Mesenchymal stem cell (in vitro differentiated cells and primary cell): ENCODE data around the gene GADD45B.

Experiments used
- DNase-seq: peaks from one replicate; pipeline ENCODE4 v3.0.0-alpha.2; 2013
- H2AFZ ChIP-seq: one replicate; pipeline ENCODE4 v1.6.1; 2013; ENCODE audit warnings: low read depth, mild to moderate bottlenecking, control low read depth, inconsistent platforms, low read length, moderate library complexity
- H2AK5ac ChIP-seq: 2 replicates; pipeline ENCODE4 v1.6.1; 2013; ENCODE audit warnings: low read length, moderate library complexity, mild to moderate bottlenecking, inconsistent platforms; ENCODE audit not compliant: severe bottlenecking
- H2BK120ac ChIP-seq: one replicate; pipeline ENCODE4 v1.6.1; 2013; ENCODE audit warnings: low read depth, mild to moderate bottlenecking, inconsistent platforms, low read length, moderate library complexity
- H2BK12ac ChIP-seq, 2 experiments: one replicate each; pipeline ENCODE4 v1.6.1; 2013; ENCODE audit warnings: inconsistent platforms in 2 of 2, low read length in 2 of 2, mild to moderate bottlenecking in 2 of 2, moderate library complexity in 2 of 2, control low read depth in 1 of 2
- H2BK15ac ChIP-seq: one replicate; pipeline ENCODE4 v1.6.1; 2013; ENCODE audit warnings: mild to moderate bottlenecking, low read depth, inconsistent platforms; ENCODE audit not compliant: poor library complexity, severe bottlenecking
- H2BK5ac ChIP-seq: 2 replicates; pipeline ENCODE4 v1.6.1; 2013; ENCODE audit warnings: low read depth, mild to moderate bottlenecking, low read length, control low read depth, inconsistent platforms; ENCODE audit not compliant: poor library complexity, severe bottlenecking
- H3K14ac ChIP-seq, 2 experiments: one replicate each; pipeline ENCODE4 v1.6.1; 2013; ENCODE audit warnings: inconsistent platforms in 2 of 2, low read length in 2 of 2, control low read depth in 1 of 2, mild to moderate bottlenecking in 1 of 2, moderate library complexity in 1 of 2
- H3K18ac ChIP-seq, 2 experiments: one replicate each; pipeline ENCODE4 v1.6.1; 2013; ENCODE audit warnings: inconsistent platforms in 2 of 2, low read length in 2 of 2, control low read depth in 1 of 2, low read depth in 1 of 2, mild to moderate bottlenecking in 1 of 2
- H3K23ac ChIP-seq, 2 experiments: one replicate each; pipeline ENCODE4 v1.6.1; 2013; ENCODE audit warnings: inconsistent platforms in 2 of 2, low read length in 2 of 2, mild to moderate bottlenecking in 2 of 2, moderate library complexity in 2 of 2, control low read depth in 1 of 2
- H3K27ac ChIP-seq: 2 replicates; pipeline ENCODE4 v1.5.1; 2013; ENCODE audit warnings: mild to moderate bottlenecking, moderate library complexity, low read length, control low read depth, inconsistent platforms; ENCODE audit not compliant: poor library complexity, severe bottlenecking
- H3K27me3 ChIP-seq, 2 experiments: 2 replicates each; pipeline versions ENCODE4 v1.6.1 to v1.7.0; 2013; ENCODE audit warnings: low read length in 2 of 2, mild to moderate bottlenecking in 2 of 2, moderate library complexity in 2 of 2, control low read depth in 1 of 2, inconsistent platforms in 1 of 2; ENCODE audit not compliant: control insufficient read depth in 1 of 2, insufficient read depth in 1 of 2
- H3K36me3 ChIP-seq, 2 experiments: 2 replicates each; pipeline versions ENCODE4 v1.6.1 to v1.7.0; 2013; ENCODE audit warnings: low read length in 2 of 2, control low read depth in 1 of 2, inconsistent platforms in 1 of 2, low read depth in 1 of 2, mild to moderate bottlenecking in 1 of 2; ENCODE audit not compliant: insufficient read depth in 2 of 2, control insufficient read depth in 1 of 2
- H3K4ac ChIP-seq, 2 experiments: one replicate each; pipeline ENCODE4 v1.6.1; 2013; ENCODE audit warnings: inconsistent platforms in 2 of 2, low read length in 2 of 2, mild to moderate bottlenecking in 2 of 2, moderate library complexity in 2 of 2, control low read depth in 1 of 2, low read depth in 1 of 2
- H3K4me1 ChIP-seq: 2 replicates; pipeline ENCODE4 v1.6.1; 2013; ENCODE audit warnings: low read depth, low read length, control low read depth; ENCODE audit not compliant: control insufficient read depth, insufficient read depth
- H3K4me2 ChIP-seq: 2 replicates; pipeline ENCODE4 v1.6.1; 2013; ENCODE audit warnings: low read length, mild to moderate bottlenecking, inconsistent platforms; ENCODE audit not compliant: poor library complexity, severe bottlenecking
- H3K4me3 ChIP-seq, 2 experiments: 2 replicates each; pipeline versions ENCODE4 v1.5.1 to v1.7.0; 2013; ENCODE audit warnings: low read length in 2 of 2, mild to moderate bottlenecking in 2 of 2, control low read depth in 1 of 2, low read depth in 1 of 2; ENCODE audit not compliant: insufficient read depth in 1 of 2
- H3K79me1 ChIP-seq: replicated peaks from 2 replicates; pipeline ENCODE4 v1.6.1; 2013; ENCODE audit warnings: mild to moderate bottlenecking, control low read depth, low read length, inconsistent platforms; ENCODE audit not compliant: poor library complexity, severe bottlenecking
- H3K9ac ChIP-seq: 2 replicates; pipeline ENCODE4 v1.7.0; 2013; ENCODE audit warnings: mild to moderate bottlenecking, low read length, moderate library complexity
- H3K9me3 ChIP-seq: 2 replicates; pipeline ENCODE4 v1.7.0; 2013; ENCODE audit warnings: mild to moderate bottlenecking, low read length; ENCODE audit not compliant: control insufficient read depth
- H4K8ac ChIP-seq: one replicate; pipeline ENCODE4 v1.6.1; 2013; ENCODE audit warnings: inconsistent platforms, mild to moderate bottlenecking, low read length, moderate library complexity
- H4K91ac ChIP-seq: one replicate; pipeline ENCODE4 v1.6.1; 2013; ENCODE audit warnings: mild to moderate bottlenecking, low read length, inconsistent platforms
- WGBS: methylation state at CpG from one replicate; pipeline ENCODE4 v1.1.7; 2013; ENCODE audit warnings: mixed read lengths; 5-methylcytosine and 5-hydroxymethylcytosine counted together

GADD45B gene

GRCh38 chr19:2454962-2455850 is 20.7 kb upstream of the GADD45B start:
- H2AK5ac ChIP-seq, result no peak overlapping the region
- H3K36me3 ChIP-seq, result peaks cover 3 to 29% of the 10 kb centered on the region in 2 experiments
- H3K79me1 ChIP-seq, result peaks cover 7% of the 10 kb centered on the region
- peak overlapping the region in 1 of 2 experiments; percentile 60 for H3K23ac ChIP-seq
- no peak overlapping the region for H2BK120ac ChIP-seq
- H3K9ac ChIP-seq, result peak overlapping the region; percentile 89
- peak overlapping the region; percentile 31 to 87 for H3K4ac ChIP-seq
- H2AFZ ChIP-seq, result no peak overlapping the region
- DNase-seq, result no peak
- H3K14ac ChIP-seq, result peak overlapping the region in 1 of 2 experiments; percentile 93
- H4K91ac ChIP-seq, result peak overlapping the region; percentile 3
- no peak overlapping the region for H3K27ac ChIP-seq
- H3K4me3 ChIP-seq, result peak overlapping the region; percentile 89 to 91
- H2BK12ac ChIP-seq, result no peak overlapping the region
- H4K8ac ChIP-seq, result no peak overlapping the region
- WGBS, result 70% methylated on average over 14 of the region's 14 CpGs
- peaks cover 30% of the 10 kb centered on the region for H3K4me1 ChIP-seq
- peak overlapping the region; percentile 99 for H3K4me2 ChIP-seq
- H3K18ac ChIP-seq, result peak overlapping the region; percentile 41 to 92
- no peak overlapping the region for H2BK15ac ChIP-seq
- H2BK5ac ChIP-seq, result no peak overlapping the region
- no peaks in the 10 kb centered on the region for H3K9me3 ChIP-seq
- no peaks in the 10 kb centered on the region for H3K27me3 ChIP-seq

- Histone ChIP-seq H3K27me3 (no peaks in the 10 kb centered on the region), H2BK5ac (no peak overlapping the region), H2AK5ac (no peak overlapping the region), H3K4me3 (peak overlapping the region; percentile 89 to 91), H3K4ac (peak overlapping the region; percentile 31 to 87), H3K79me1 (peaks cover 7% of the 10 kb centered on the region), H3K4me2 (peak overlapping the region; percentile 99), H2BK15ac (peak overlapping the region; percentile 67), H3K18ac (peak overlapping the region; percentile 92 to 99), H2BK120ac (peak overlapping the region; percentile 58), H3K4me1 (peaks cover 30% of the 10 kb centered on the region), H4K8ac (no peak overlapping the region), H3K23ac (peak overlapping the region; percentile 52 to 72), H2BK12ac (peak overlapping the region in 1 of 2 experiments; percentile 30), H2AFZ (no peak overlapping the region), H3K9me3 (no peaks in the 10 kb centered on the region), H3K9ac (peak overlapping the region; percentile 89), H3K36me3 (peaks cover 2 to 21% of the 10 kb centered on the region in 2 experiments), H4K91ac (peak overlapping the region; percentile 78), H3K27ac (no peak overlapping the region), H3K14ac (peak overlapping the region; percentile 48 to 93)
- 2% methylated on average over 59 of the region's 62 CpGs for WGBS
- peak; percentile 46 for DNase-seq
These were observed 19.9 kb upstream of the GADD45B start for GRCh38 chr19:2455851-2456570.

GRCh38 chr19:2457394-2458037 is 18.4 kb upstream of the GADD45B start:
- H2BK120ac ChIP-seq, result no peak overlapping the region

More at GRCh38 chr19:2457394-2458037, 18.4 kb upstream of the GADD45B start:
- Histone ChIP-seq H4K8ac (peak overlapping the region; percentile 91), H3K23ac (no peak overlapping the region), H3K36me3 (peaks cover 0 to 10% of the 10 kb centered on the region in 2 experiments), H2BK15ac (no peak overlapping the region), H2AK5ac (no peak overlapping the region), H3K9me3 (no peaks in the 10 kb centered on the region), H3K4ac (peak overlapping the region; percentile 32 to 71), H3K27ac (no peak overlapping the region), H3K18ac (peak overlapping the region in 1 of 2 experiments; percentile 29), H2AFZ (no peak overlapping the region), H3K9ac (peak overlapping the region; percentile 78), H2BK5ac (no peak overlapping the region), H3K14ac (no peak overlapping the region), H2BK12ac (no peak overlapping the region), H3K4me1 (peaks cover 37% of the 10 kb centered on the region), H3K4me2 (no peak overlapping the region), H3K27me3 (no peaks in the 10 kb centered on the region), H4K91ac (peak overlapping the region; percentile 22), H3K79me1 (peaks cover 4% of the 10 kb centered on the region), H3K4me3 (peak overlapping the region in 1 of 2 experiments; percentile 77)
- WGBS, result 97% methylated on average over 5 of the region's 8 CpGs
- DNase-seq, result no peak
